Suprapubic skin (tissue), 4 donors: ENCODE results near the gene EVI5L. TPM values are rescaled to one million over a fixed set of nuclear protein-coding genes. Genes with fewer than 3 reads are reported as not detected.

Experiments
- DNase-seq, 2 donors: peaks; one replicate each; pipeline ENCODE4 v3.0.0-alpha.2; 2019; ENCODE audit warnings: low spot score in 2 of 2
- H3K27ac ChIP-seq: fragments of 200-600 bp; sonication (generic); one replicate; pipeline ENCODE4 v1.5.1; 2019
- H3K27me3 ChIP-seq: fragments of 200-600 bp; sonication (generic); one replicate; pipeline ENCODE4 v1.5.1; 2019
- H3K36me3 ChIP-seq: fragments of 200-600 bp; sonication (generic); one replicate; pipeline ENCODE4 v1.5.1; 2019
- H3K4me1 ChIP-seq: fragments of 200-600 bp; sonication (generic); one replicate; pipeline ENCODE4 v1.5.1; 2019
- H3K4me3 ChIP-seq: fragments of 200-600 bp; sonication (generic); one replicate; pipeline ENCODE4 v1.5.1; 2019; ENCODE audit warnings: mild to moderate bottlenecking
- H3K9me3 ChIP-seq: fragments of 200-600 bp; sonication (generic); one replicate; pipeline ENCODE4 v1.5.1; 2019
- CTCF ChIP-seq, 2 donors: fragments of 200-600 bp in 1 of 2; fragments of 450-650 bp in 1 of 2; sonication (generic) in 1 of 2; IDR thresholded peaks; one replicate each; pipeline ENCODE4 v1.5.1; 2016 to 2019; ENCODE audit warnings: antibody characterized with exemption in 2 of 2, mild to moderate bottlenecking in 1 of 2, moderate library complexity in 1 of 2
- EP300 ChIP-seq: sonication (generic); formaldehyde crosslinking; IDR thresholded peaks from one replicate; pipeline ENCODE4 v1.6.1; 2017; ENCODE audit warnings: antibody characterized with exemption
- POLR2A ChIP-seq, 2 donors: fragments of 450-650 bp; IDR thresholded peaks; one replicate each; pipeline ENCODE4 v1.6.1; 2017; ENCODE audit warnings: antibody characterized with exemption in 2 of 2, mild to moderate bottlenecking in 2 of 2, moderate library complexity in 2 of 2
- POLR2AphosphoS5 ChIP-seq, 3 donors: sonication (generic); formaldehyde crosslinking; IDR thresholded peaks; one replicate each; pipeline ENCODE4 v1.6.1; 2017; ENCODE audit warnings: antibody characterized with exemption in 3 of 3
- whole genome bisulfite sequencing: methylation state at CpG from one replicate; pipeline ENCODE4 v1.1.5; 2018; 5-methylcytosine and 5-hydroxymethylcytosine counted together
- total RNA-seq, 4 donors: library from RNA; depleted of rRNA; stranded (reverse); fragments of >200 nt; gene quantifications; one replicate each; pipeline ENCODE4 v1.1.0, GENCODE V29; 2016

EVI5L gene
- total RNA-seq: 10 to 100 TPM; 17.2 to 29.4 (median 25.6) TPM

GRCh38 chr19:7829561-7830271 lies at the start of gene EVI5L:
Gene EVI5L, plus strand, starts transcription at chr19:7830218. Its CDS starts 16,325 bp downstream, at chr19:7846543.
- Histone ChIP-seq H3K4me1 (peaks cover 41% of the 10 kb centered on the region), H3K27ac (peak within 1 kb of the TSS; percentile 51), H3K36me3 (no peaks in the 10 kb centered on the region), H3K9me3 (no peaks in the 10 kb centered on the region), H3K27me3 (no peaks in the 10 kb centered on the region), H3K4me3 (peak within 1 kb of the TSS; percentile 67)
- WGBS: 0% methylated on average over 20 of the region's 45 CpGs
- DNase-seq: peak; percentile 99
- TF ChIP-seq EP300 (no peak), POLR2A (IDR thresholded peaks at IDR 0.05) (no peak), POLR2AphosphoS5 (IDR thresholded peaks at IDR 0.05) (peak in 2 of 3 donors; percentile 26 to 92), CTCF (IDR thresholded peaks at IDR 0.05) (no peak)

GRCh38 chr19:7781157-7781556 lies 48.9 kb upstream of the EVI5L start:
- Histone ChIP-seq H3K4me1 (peaks cover 4% of the 10 kb centered on the region), H3K4me3 (no peak overlapping the region), H3K9me3 (no peaks in the 10 kb centered on the region), H3K27ac (no peak overlapping the region), H3K36me3 (no peaks in the 10 kb centered on the region), H3K27me3 (peaks cover 24% of the 10 kb centered on the region)
- DNase-seq: no peak
- TF ChIP-seq POLR2A (IDR thresholded peaks at IDR 0.05) (no peak), EP300 (no peak), CTCF (IDR thresholded peaks at IDR 0.05) (no peak), POLR2AphosphoS5 (IDR thresholded peaks at IDR 0.05) (no peak)
- WGBS: 48% methylated on average over 12 of the region's 12 CpGs

GRCh38 chr19:7783991-7784423 lies 46.0 kb upstream of the EVI5L start:
- TF ChIP-seq POLR2AphosphoS5 (IDR thresholded peaks at IDR 0.05): no peak
- TF ChIP-seq POLR2A (IDR thresholded peaks at IDR 0.05): no peak
- TF ChIP-seq EP300: no peak
- peaks cover 49% of the 10 kb centered on the region for H3K27me3 ChIP-seq
- 13% methylated on average over 8 of the region's 8 CpGs for WGBS
- no peak overlapping the region for H3K27ac ChIP-seq
- H3K36me3 ChIP-seq: no peaks in the 10 kb centered on the region
- DNase-seq: no peak
- H3K4me3 ChIP-seq: no peak overlapping the region
- no peaks in the 10 kb centered on the region for H3K9me3 ChIP-seq
- peaks cover 14% of the 10 kb centered on the region for H3K4me1 ChIP-seq

- TF ChIP-seq POLR2AphosphoS5 (IDR thresholded peaks at IDR 0.05): no peak
- no peak for TF ChIP-seq EP300
- TF ChIP-seq POLR2A (IDR thresholded peaks at IDR 0.05): no peak
- TF ChIP-seq CTCF (IDR thresholded peaks at IDR 0.05): no peak
- H3K27me3 ChIP-seq: peaks cover 53% of the 10 kb centered on the region
- no peak overlapping the region for H3K27ac ChIP-seq
- H3K36me3 ChIP-seq: no peaks in the 10 kb centered on the region
- no peak overlapping the region for H3K4me3 ChIP-seq
- no peaks in the 10 kb centered on the region for H3K9me3 ChIP-seq
- DNase-seq: no peak
- peaks cover 21% of the 10 kb centered on the region for H3K4me1 ChIP-seq
Measured at GRCh38 chr19:7784856-7785255, 45.2 kb upstream of the EVI5L start.

GRCh38 chr19:7787141-7787540 lies 42.9 kb upstream of the EVI5L start:
- peaks cover 21% of the 10 kb centered on the region for H3K4me1 ChIP-seq
- no peak overlapping the region for H3K27ac ChIP-seq
- no peak for TF ChIP-seq EP300
- TF ChIP-seq POLR2AphosphoS5 (IDR thresholded peaks at IDR 0.05): no peak
- no peak for TF ChIP-seq CTCF (IDR thresholded peaks at IDR 0.05)
- no peak for TF ChIP-seq POLR2A (IDR thresholded peaks at IDR 0.05)
- no peaks in the 10 kb centered on the region for H3K36me3 ChIP-seq
- peaks cover 57% of the 10 kb centered on the region for H3K27me3 ChIP-seq
- H3K4me3 ChIP-seq: no peak overlapping the region
- WGBS: 53% methylated on average over 10 of the region's 10 CpGs
- no peak for DNase-seq
- no peaks in the 10 kb centered on the region for H3K9me3 ChIP-seq
